G401 (cell line): ENCODE data around the gene CARMIL1. TPM values are rescaled to one million over a fixed set of nuclear protein-coding genes. Genes with fewer than 3 reads are reported as not detected.

Experiments used
- DNase-seq: peaks from one replicate; pipeline ENCODE4 v3.0.0-alpha.2; 2015; ENCODE audit warnings: low spot score
- in situ Hi-C: cut with HindIII; loops from 2 replicates; pipeline ENCODE4 v1.10.0; 2016; ENCODE audit warnings: low sequenced_read_pairs, mixed read lengths
- total RNA-seq: library from RNA; depleted of rRNA; stranded (reverse); fragments of >200 nt; shearing (Covaris generic); gene quantifications from 2 replicates; pipeline ENCODE4 v1.2.3, GENCODE V29; 2014

Gene CARMIL1
- total RNA-seq, 1 experiment from 2014 or later = 0.20 TPM

DNA sequence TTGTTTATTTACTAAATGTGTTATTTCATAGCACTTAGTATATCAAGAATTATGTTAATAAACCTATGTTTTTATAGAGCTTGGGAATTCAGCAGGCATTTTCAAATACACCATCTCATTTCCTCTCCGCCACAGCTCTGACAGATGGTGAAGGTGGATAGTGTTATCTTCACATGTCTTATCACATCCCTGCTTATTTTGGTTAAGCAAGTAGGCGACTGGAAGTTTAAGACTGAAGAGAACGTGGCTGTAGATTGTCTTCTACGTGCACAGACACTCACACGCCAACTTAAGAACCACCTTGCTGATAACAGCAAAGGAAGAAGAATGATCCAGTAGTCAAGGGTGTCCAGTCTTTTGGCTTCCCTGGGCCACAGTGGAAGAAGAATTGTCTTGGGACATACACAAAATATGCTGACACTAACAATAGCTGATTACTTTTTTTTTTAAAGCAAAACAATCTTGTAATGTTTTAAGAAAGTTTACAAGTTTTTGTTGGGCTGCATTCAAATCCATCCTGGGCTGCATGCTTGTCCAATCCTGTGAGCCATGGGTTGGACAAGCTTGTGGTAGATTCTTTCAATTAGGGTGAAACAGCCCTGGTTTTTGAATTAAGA, 329.5 kb downstream of the CARMIL1 start:
- no peak for DNase-seq
- in situ Hi-C loops = no loop called here

- in situ Hi-C loops = no loop called here
- DNase-seq = no peak
Measured at GRCh38 chr6:25612666-25613065, 333.5 kb downstream of the CARMIL1 start.

GRCh38 chr6:25613415-25613814, 334.2 kb downstream of the CARMIL1 start:
- in situ Hi-C loops = no loop called here
- DNase-seq = no peak

- in situ Hi-C loops = no loop called here
- DNase-seq = no peak
Measured at GRCh38 chr6:25614052-25614451, 334.9 kb downstream of the CARMIL1 start.

DNA sequence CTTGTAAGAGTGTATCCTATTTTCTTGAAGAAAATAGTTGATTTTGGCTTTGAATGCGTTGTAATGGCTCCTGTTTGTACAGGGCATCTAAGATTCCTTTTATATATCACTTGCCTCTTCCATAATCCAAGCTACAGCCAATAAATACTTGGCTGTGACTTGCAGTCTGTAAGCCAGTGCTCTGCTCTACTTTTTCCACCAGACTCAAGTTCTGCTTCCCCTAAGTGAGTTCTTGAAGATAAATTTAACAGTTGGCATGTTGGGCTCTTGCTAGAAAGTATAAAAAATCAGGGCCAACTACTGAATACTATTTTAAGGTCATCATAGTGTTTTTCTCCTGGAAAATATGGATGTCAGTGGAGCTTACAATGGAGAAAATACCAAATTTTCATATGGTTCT, 336.3 kb downstream of the CARMIL1 start:
- in situ Hi-C loops = no loop called here
- DNase-seq = no peak

- no peak for DNase-seq
- in situ Hi-C loops = no loop called here
Measured at GRCh38 chr6:25617997-25618396, 338.8 kb downstream of the CARMIL1 start.

DNA sequence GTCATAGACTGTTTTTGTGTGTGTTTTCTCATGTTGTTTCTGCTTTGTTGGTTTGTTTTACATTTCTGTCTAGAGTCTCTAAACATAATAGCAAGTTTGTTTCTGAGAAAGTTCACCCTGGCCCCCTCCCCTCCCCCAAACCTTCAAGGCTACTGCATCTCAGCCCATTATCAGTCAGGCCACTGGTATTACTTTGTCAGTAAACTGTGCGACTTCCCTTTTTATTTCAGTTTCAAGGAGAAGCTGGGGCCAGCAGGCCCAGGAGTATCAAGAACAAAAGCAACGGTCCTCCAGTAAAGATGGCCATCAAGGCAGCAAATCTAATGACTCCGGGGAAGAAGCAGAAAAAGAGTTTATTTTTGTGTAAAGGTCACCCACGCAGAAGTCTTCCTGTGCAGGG, 340.0 kb downstream of the CARMIL1 start:
- no peak for DNase-seq
- in situ Hi-C loops = no loop called here

- DNase-seq = no peak
- in situ Hi-C loops = no loop called here
Measured at GRCh38 chr6:25620391-25620790, 341.2 kb downstream of the CARMIL1 start.

DNA sequence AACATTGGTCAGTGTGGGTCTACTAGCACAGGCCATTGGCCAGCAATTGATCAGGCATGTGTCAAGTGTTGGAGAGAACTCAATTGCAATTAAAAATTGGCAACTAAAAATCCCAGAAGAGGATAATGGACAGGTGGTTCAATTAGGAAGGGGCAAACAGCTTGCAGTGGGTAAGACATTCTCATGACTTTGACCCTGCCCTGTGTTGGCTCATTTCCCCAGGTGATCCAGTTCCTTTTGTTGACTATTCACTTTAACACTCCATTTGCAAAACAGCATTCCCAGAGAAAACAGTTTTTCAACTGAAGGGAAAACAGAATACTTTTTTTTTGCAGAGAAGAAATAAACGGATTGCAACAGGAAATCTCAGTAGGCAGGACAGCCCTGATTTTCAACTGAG, 343.9 kb downstream of the CARMIL1 start:
- in situ Hi-C loops = no loop called here
- DNase-seq = no peak

DNA sequence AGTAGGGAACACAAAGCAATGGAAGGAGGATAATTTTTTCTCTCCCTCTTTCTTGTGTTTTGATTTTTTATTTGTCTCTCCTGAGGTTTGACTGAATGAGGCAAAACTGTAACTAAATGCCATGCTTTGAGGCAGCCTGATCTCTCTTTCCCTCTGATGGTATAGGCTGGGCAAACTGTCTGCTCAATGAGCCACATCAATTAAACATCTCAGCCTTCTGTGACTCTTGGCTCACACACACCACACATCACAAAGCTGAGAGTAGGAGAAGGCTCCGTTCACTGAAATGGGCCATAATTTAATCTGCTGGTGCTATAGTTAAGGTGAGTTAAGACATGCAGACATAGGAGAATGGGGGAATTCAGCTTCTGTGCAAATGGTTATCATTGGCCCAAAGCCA, 344.7 kb downstream of the CARMIL1 start:
- in situ Hi-C loops = no loop called here
- DNase-seq = peak; percentile 38

- in situ Hi-C loops = no loop called here
Measured at GRCh38 chr6:25627001-25627400, 347.8 kb downstream of the CARMIL1 start.

DNA sequence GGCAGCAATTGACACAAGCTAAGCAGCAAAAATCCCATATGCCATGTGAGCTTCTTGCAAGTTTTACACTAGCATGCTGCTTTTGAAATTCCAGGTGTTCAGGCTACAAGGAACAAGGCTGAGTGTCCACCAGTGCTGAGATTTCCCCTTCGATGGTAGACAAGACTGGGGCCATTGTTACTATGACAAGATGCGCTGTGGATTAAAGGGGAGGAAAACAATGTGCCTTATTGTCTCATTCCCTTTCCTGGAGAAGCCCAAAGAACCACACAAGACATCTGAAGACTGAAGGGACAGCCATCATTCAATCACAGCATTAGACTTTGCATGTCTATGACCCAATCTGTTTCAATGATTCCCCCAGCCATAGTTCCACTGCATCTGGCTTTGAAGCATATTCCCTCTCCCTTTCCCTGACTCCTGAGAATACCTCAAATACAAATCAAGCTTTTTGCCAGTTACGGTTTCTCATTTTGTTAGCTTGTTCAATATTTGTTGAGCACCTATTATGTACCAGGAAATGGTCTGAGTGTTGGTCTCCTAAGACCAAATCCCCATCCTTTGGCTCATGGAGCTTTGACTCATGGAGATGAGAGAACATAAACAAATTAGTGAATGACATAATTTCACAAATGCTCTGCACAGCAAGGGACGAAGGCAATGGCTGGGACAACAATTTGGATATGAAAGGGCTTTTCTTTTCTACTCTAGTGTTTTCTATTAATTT, 349.5 kb downstream of the CARMIL1 start:
- in situ Hi-C loops = no loop called here
- no peak for DNase-seq

More at GRCh38 chr6:25627001-25627400, 347.8 kb downstream of the CARMIL1 start:
- DNase-seq = no peak

- in situ Hi-C loops = no loop called here
- DNase-seq = no peak
Measured at GRCh38 chr6:25629198-25629576, 350.0 kb downstream of the CARMIL1 start.

GRCh38 chr6:25630508-25631278, 351.5 kb downstream of the CARMIL1 start:
- DNase-seq = no peak
- in situ Hi-C loops = no loop called here

DNA sequence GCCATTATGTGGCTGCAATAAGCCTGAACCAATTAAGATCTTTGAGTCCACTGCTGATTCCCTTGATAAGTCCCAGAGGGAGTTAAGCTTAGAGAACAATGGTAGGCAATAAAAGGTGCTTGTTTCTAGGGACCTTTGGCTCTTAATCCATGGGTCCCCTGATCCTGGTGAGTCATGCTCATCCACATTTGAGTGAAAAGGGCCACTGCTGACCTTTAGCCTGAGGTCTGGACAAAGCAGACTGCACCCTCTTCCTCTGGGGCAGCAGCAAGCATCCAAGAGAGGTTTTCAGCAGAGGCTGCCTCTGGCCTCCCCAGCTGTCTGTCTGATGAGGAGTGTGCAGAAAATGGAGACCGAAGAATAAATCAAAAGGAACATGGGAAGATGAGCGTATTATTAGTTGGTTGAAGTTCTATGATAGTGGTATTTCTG, 356.7 kb downstream of the CARMIL1 start:
- in situ Hi-C loops = no loop called here
- DNase-seq = no peak

DNA sequence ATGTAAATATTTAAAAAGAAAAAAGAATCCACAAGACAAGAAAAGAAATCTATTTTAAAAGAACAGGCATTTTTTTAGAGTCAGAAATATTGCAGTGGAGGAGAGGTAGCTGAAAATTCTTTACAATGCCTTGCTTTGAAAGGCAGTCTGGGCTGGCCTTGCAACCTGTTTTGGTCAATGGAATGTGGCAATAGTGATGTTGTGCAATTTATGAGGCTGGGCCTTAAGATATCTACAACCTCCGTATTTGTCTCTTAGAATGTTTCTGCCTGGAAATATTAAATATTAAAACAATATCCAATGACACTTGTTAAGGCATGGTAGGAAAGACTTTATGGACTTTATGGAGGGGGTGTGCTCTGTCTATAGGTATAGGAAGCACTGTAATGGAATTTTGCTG, 358.0 kb downstream of the CARMIL1 start:
- in situ Hi-C loops = no loop called here
- no peak for DNase-seq

DNA sequence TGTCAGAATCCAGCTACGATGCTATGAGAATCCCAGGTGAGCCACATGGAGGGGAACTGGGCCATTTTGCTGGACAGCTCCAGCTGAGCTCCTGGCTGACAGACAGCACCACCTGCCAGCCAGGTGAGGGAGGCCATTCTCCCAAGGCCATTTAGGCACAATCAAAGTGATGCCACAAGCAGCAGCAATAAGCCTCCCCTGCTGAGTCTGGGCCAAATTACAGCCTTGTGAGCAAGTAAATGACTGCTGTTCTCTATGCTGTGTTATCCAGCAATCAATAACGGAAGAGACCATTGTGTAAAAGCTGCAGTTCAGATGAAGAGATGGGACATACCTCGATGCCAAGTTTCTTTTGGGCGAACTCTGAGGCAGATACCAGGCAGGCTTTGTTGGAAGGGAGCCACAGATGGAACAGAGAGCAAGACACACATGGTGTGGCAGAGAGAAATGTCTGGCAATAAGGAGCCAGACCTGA, 358.8 kb downstream of the CARMIL1 start:
- in situ Hi-C loops = no loop called here
- DNase-seq = peak; percentile 72

- DNase-seq = no peak
- in situ Hi-C loops = no loop called here
Measured at GRCh38 chr6:25639653-25640052, 360.5 kb downstream of the CARMIL1 start.

GRCh38 chr6:25640446-25640845, 361.3 kb downstream of the CARMIL1 start:
- DNase-seq = no peak
- in situ Hi-C loops = no loop called here

- in situ Hi-C loops = no loop called here
- peak; percentile 75 for DNase-seq
Measured at GRCh38 chr6:25640891-25641290, 361.7 kb downstream of the CARMIL1 start.
